Measurements from ENCODE around the gene CEP85L. TPM values are rescaled to one million over a fixed set of nuclear protein-coding genes. Genes with fewer than 3 reads are reported as not detected.

CEP85L gene
- total and polyA plus RNA-seq, 5 experiments from 2014 or later: 31.1 to 73.6 (median 50.0) TPM

Other genes starting within 250 kb of the CEP85L start
- not detected for gene PLN, start 103.3 kb downstream of the CEP85L start, total RNA-seq
- gene PLN, start 103.3 kb downstream of the CEP85L start, polyA plus RNA-seq: under 1 TPM; 0.09 to 0.27 (median 0.15) TPM
- gene ASF1A, start 242.6 kb upstream of the CEP85L start, total RNA-seq: 10 to 100 TPM; 61.2 to 70.9 TPM
- 10 to 100 TPM; 45.3 to 58.8 (median 47.7) TPM for gene ASF1A, start 242.6 kb upstream of the CEP85L start, polyA plus RNA-seq

Measured in naive thymus-derived CD8-positive, alpha-beta T cell (primary cell).